IgD-negative memory B cell (primary cell): ENCODE measurements around the gene RASSF8. TPM values are rescaled to one million over a fixed set of nuclear protein-coding genes. Genes with fewer than 3 reads are reported as not detected.
A peak's percentile ranks its signal among the peaks of the same experiment; 100 is the strongest.

Source experiments
- H3K27ac Mint-ChIP-seq, 3 donors: one replicate each; pipeline ENCODE4 v1.8.0; 2020 to 2022; ENCODE audit warnings: mild to moderate bottlenecking in 3 of 3, mixed read lengths in 3 of 3, moderate library complexity in 1 of 3
- H3K27me3 Mint-ChIP-seq: one replicate; pipeline ENCODE4 v1.8.0; 2021; ENCODE audit warnings: mixed read lengths
- H3K36me3 Mint-ChIP-seq: one replicate; pipeline ENCODE4 v1.8.0; 2020; ENCODE audit warnings: mild to moderate bottlenecking, mixed read lengths
- H3K4me1 Mint-ChIP-seq, 3 donors: one replicate each; pipeline ENCODE4 v1.8.0; 2020 to 2022; ENCODE audit warnings: mixed read lengths in 3 of 3, mild to moderate bottlenecking in 1 of 3
- H3K4me3 Mint-ChIP-seq, 4 donors: one replicate each; pipeline ENCODE4 v1.8.0; 2020 to 2022; ENCODE audit warnings: mild to moderate bottlenecking in 4 of 4, mixed read lengths in 4 of 4, moderate library complexity in 3 of 4
- H3K9me3 Mint-ChIP-seq, 3 donors: one replicate each; pipeline ENCODE4 v1.8.0; 2020 to 2021; ENCODE audit warnings: mixed read lengths in 3 of 3, mild to moderate bottlenecking in 1 of 3
- polyA plus RNA-seq: library from polyadenylated mRNA; unstranded; fragments of 300-500 nt; fragmentation: Illumina TruSeq; gene quantifications from one replicate; pipeline ENCODE4 v1.2.3, GENCODE V29; 2021

RASSF8 gene
- polyA plus RNA-seq, 1 donor from 2014 or later, result not detected

- H3K27me3 Mint-ChIP-seq, result no peaks in the 10 kb centered on the region
- H3K4me1 Mint-ChIP-seq, result peaks cover 59 to 67% (median 64%) of the 10 kb centered on the region in 3 donors
- peak overlapping the region; percentile 69 to 92 (median 70) for H3K27ac Mint-ChIP-seq
- no peaks in the 10 kb centered on the region for H3K9me3 Mint-ChIP-seq
- H3K4me3 Mint-ChIP-seq, result peak overlapping the region; percentile 56 to 94 (median 74)
- no peaks in the 10 kb centered on the region for H3K36me3 Mint-ChIP-seq
These were observed 158.6 kb downstream of the RASSF8 start for GRCh38 chr12:26116829-26117715.

GRCh38 chr12:26118308-26118707 lies 159.8 kb downstream of the RASSF8 start:
- Mint-ChIP-seq H3K4me1 (peaks cover 52 to 59% (median 57%) of the 10 kb centered on the region in 3 donors), H3K4me3 (peak overlapping the region in 3 of 4 donors; percentile 70 to 94 (median 79)), H3K9me3 (no peaks in the 10 kb centered on the region), H3K36me3 (peaks cover 4% of the 10 kb centered on the region), H3K27me3 (no peaks in the 10 kb centered on the region), H3K27ac (peak overlapping the region; percentile 58 to 78 (median 70))

GRCh38 chr12:26119391-26119989 lies 161.0 kb downstream of the RASSF8 start:
- H3K27ac Mint-ChIP-seq, result peak overlapping the region; percentile 91 to 95 (median 92)
- H3K4me1 Mint-ChIP-seq, result peaks cover 47 to 58% (median 52%) of the 10 kb centered on the region in 3 donors
- peak overlapping the region; percentile 66 to 88 (median 72) for H3K4me3 Mint-ChIP-seq
- H3K36me3 Mint-ChIP-seq, result peaks cover 4% of the 10 kb centered on the region
- no peaks in the 10 kb centered on the region for H3K9me3 Mint-ChIP-seq
- H3K27me3 Mint-ChIP-seq, result no peaks in the 10 kb centered on the region

DNA sequence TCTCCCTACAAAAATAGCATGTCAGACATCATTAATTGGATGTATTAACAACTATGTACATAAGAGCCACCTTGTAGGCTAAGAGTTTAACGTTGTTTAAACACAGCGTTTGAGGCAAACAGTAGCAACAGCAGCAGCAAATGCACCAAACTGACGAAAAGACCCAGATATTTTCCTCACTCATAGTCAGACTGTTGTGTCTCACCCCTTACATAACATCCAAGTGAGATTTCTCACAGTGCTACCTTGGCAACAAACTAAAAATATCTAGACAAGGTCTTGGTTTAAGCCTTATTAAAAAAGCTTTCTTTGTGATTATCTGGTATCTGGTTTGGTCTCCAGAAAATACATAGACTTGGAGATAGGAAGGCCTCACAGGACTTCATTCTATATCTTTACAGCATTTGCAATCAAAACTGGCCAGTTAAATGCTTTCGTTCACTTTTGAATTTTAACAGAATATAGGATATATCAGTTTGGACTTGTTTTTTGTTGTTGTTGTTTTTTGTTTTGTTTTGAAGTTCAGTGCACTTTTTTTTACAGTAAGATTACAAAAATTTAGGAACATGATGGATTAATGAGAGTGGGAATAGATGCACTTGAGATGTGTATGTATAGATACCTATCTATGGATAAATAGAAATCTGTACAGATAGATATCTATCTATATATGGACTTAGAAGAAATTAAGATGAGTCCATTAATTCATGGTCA lies 162.2 kb downstream of the RASSF8 start:
- no peaks in the 10 kb centered on the region for H3K9me3 Mint-ChIP-seq
- peaks cover 4% of the 10 kb centered on the region for H3K36me3 Mint-ChIP-seq
- peaks cover 40 to 52% (median 43%) of the 10 kb centered on the region in 3 donors for H3K4me1 Mint-ChIP-seq
- H3K4me3 Mint-ChIP-seq, result peak overlapping the region; percentile 95 to 98 (median 98)
- peak overlapping the region; percentile 89 to 99 (median 95) for H3K27ac Mint-ChIP-seq
- H3K27me3 Mint-ChIP-seq, result no peaks in the 10 kb centered on the region

DNA sequence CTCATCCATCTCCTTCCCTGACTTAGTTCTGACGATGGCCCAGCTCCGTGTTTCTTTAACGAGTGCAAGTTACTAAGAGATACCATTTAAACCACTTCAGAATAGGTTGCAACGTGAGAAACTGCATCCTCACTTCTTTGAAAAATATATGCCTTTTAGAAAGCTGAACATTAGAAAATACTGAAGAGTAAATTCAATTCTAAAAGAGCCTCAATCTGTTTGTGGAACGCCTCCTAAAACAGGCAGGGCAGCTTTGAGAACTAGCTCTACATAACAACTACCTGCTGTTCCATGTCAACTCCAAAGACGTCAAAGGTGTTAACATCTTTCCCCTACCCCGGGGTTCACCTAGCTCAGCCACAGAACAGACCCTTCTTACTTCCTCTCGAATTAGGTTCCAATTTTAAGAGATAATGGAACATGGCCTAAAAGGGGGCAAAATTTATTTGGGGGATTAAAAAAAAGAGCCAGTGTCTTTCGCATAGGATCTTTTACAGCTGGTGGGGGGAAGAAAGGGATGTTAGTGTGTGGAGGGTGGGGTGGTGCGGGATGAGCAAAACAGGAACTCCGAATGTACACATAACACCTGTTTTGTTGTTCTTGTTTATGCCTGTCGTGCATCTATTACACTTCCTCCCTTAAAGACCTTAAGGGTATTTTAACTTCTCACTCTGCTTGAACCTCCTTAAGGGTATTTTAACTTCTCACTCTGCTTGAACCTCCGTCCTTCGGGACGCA lies 163.0 kb downstream of the RASSF8 start:
- H3K27ac Mint-ChIP-seq, result peak overlapping the region; percentile 89 to 99 (median 95)
- peaks cover 38 to 47% (median 39%) of the 10 kb centered on the region in 3 donors for H3K4me1 Mint-ChIP-seq
- peaks cover 4% of the 10 kb centered on the region for H3K36me3 Mint-ChIP-seq
- H3K9me3 Mint-ChIP-seq, result no peaks in the 10 kb centered on the region
- H3K4me3 Mint-ChIP-seq, result peak overlapping the region; percentile 95 to 98 (median 98)
- no peaks in the 10 kb centered on the region for H3K27me3 Mint-ChIP-seq

GRCh38 chr12:26122061-26122680 lies 163.7 kb downstream of the RASSF8 start:
- Mint-ChIP-seq H3K36me3 (peaks cover 4% of the 10 kb centered on the region), H3K9me3 (no peaks in the 10 kb centered on the region), H3K27ac (peak overlapping the region; percentile 89 to 99 (median 95)), H3K27me3 (no peaks in the 10 kb centered on the region), H3K4me3 (peak overlapping the region; percentile 97 to 98 (median 98)), H3K4me1 (peaks cover 32 to 46% (median 37%) of the 10 kb centered on the region in 3 donors)

DNA sequence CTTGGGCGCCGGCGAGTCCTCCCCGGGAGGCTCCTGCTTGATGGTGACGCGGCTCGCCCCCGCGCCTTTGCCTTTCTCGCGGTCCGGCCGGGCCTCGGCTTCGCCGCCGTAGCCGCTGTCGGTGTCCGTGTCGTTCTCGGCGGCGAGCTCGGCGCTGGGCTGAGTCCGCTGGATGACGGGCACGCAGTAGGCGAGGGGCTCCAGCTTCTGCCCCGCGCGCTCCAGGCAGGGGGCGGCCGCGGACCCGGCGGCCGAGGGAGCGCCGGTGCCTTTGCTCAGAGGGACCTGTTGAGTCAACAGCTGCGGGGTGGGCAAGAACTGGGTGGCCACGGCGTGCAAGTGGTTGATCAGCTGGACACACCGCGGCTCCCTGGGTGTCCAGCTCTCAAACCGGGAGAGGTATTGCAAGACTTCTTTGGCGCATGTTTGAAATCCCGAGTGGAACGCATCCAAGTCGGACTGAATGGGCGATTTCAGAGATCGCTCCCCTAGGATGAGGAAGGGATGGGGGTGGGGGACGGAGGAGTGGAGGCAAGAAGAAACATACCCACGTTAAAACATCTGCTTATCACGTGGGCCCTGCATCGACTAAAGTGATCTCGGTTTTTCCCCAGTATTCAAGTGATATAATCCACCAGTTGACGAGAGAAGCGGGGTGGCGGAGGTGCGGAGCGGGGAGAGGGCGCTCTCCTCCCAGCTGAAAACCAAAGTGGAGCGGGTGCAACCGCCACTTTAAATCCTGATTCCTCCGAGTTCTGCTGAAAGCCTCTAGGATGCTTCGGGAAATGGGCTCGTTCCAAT lies 164.4 kb downstream of the RASSF8 start:
- Mint-ChIP-seq H3K36me3 (peaks cover 4% of the 10 kb centered on the region), H3K9me3 (no peaks in the 10 kb centered on the region), H3K4me1 (peaks cover 34 to 47% (median 40%) of the 10 kb centered on the region in 3 donors), H3K27ac (peak overlapping the region; percentile 95 to 99 (median 95)), H3K4me3 (peak overlapping the region; percentile 97 to 100 (median 98)), H3K27me3 (no peaks in the 10 kb centered on the region)

GRCh38 chr12:26123482-26123980 lies 165.0 kb downstream of the RASSF8 start:
- Mint-ChIP-seq H3K27ac (peak overlapping the region; percentile 95 to 99 (median 95)), H3K9me3 (no peaks in the 10 kb centered on the region), H3K4me1 (peaks cover 30 to 46% (median 38%) of the 10 kb centered on the region in 3 donors), H3K4me3 (peak overlapping the region; percentile 97 to 100 (median 98)), H3K36me3 (peaks cover 4% of the 10 kb centered on the region), H3K27me3 (no peaks in the 10 kb centered on the region)

GRCh38 chr12:26124446-26125399 lies 166.2 kb downstream of the RASSF8 start, which contains the start of gene BHLHE41:
Gene BHLHE41, minus strand, starts transcription at chr12:26125037. Its CDS starts 258 bp downstream, at chr12:26124779.
- Mint-ChIP-seq H3K27me3 (no peaks in the 10 kb centered on the region), H3K9me3 (no peaks in the 10 kb centered on the region), H3K27ac (peak within 1 kb of the TSS; percentile 95 to 99 (median 96)), H3K4me1 (peaks cover 30 to 40% (median 36%) of the 10 kb centered on the region in 3 donors), H3K36me3 (peaks cover 4% of the 10 kb centered on the region), H3K4me3 (peak within 1 kb of the TSS; percentile 97 to 100 (median 98))

- H3K27me3 Mint-ChIP-seq, result no peaks in the 10 kb centered on the region
- H3K36me3 Mint-ChIP-seq, result peaks cover 4% of the 10 kb centered on the region
- H3K4me1 Mint-ChIP-seq, result peaks cover 33 to 40% (median 34%) of the 10 kb centered on the region in 3 donors
- H3K27ac Mint-ChIP-seq, result peak overlapping the region; percentile 95 to 98 (median 96)
- no peaks in the 10 kb centered on the region for H3K9me3 Mint-ChIP-seq
- H3K4me3 Mint-ChIP-seq, result peak overlapping the region; percentile 97 to 100 (median 98)
These were observed 167.2 kb downstream of the RASSF8 start for GRCh38 chr12:26125400-26126339.
